Endothelial cell (in vitro differentiated cells): ENCODE results near the gene IL6. TPM values are rescaled to one million over a fixed set of nuclear protein-coding genes. Genes with fewer than 3 reads are reported as not detected.

Experiments
- DNase-seq: peaks from one replicate; pipeline ENCODE4 v3.0.0; 2021; ENCODE audit warnings: low spot score
- H3K27ac Mint-ChIP-seq: one replicate; pipeline ENCODE4 v1.8.0; 2021; ENCODE audit warnings: mixed read lengths, inconsistent platforms; ENCODE audit not compliant: unreplicated experiment
- H3K27me3 Mint-ChIP-seq: one replicate; pipeline ENCODE4 v1.8.0; 2021; ENCODE audit warnings: mild to moderate bottlenecking, moderate library complexity, mixed read lengths, inconsistent platforms; ENCODE audit not compliant: unreplicated experiment
- H3K36me3 Mint-ChIP-seq: one replicate; pipeline ENCODE4 v1.8.0; 2021; ENCODE audit warnings: mild to moderate bottlenecking, low read depth, mixed read lengths, inconsistent platforms; ENCODE audit not compliant: unreplicated experiment
- H3K4me1 Mint-ChIP-seq: one replicate; pipeline ENCODE4 v1.8.0; 2021; ENCODE audit warnings: mild to moderate bottlenecking, mixed read lengths, inconsistent platforms; ENCODE audit not compliant: unreplicated experiment
- H3K4me3 Mint-ChIP-seq: one replicate; pipeline ENCODE4 v1.8.0; 2021; ENCODE audit warnings: mild to moderate bottlenecking, mixed read lengths, inconsistent platforms; ENCODE audit not compliant: unreplicated experiment
- H3K9me3 Mint-ChIP-seq: one replicate; pipeline ENCODE4 v1.8.0; 2021; ENCODE audit warnings: mixed read lengths, inconsistent platforms; ENCODE audit not compliant: unreplicated experiment
- CTCF ChIP-seq: fragments of 200-600 bp; sonication (generic); IDR thresholded peaks from one replicate; pipeline ENCODE4 v1.5.0; 2021; ENCODE audit warnings: antibody characterized with exemption; ENCODE audit not compliant: unreplicated experiment
- total RNA-seq: library from RNA; stranded (reverse); fragmentation: NEBNext Ultra II Directional; extraction: Animal tissue kit (Norgen Biotek cat#: 25700); gene quantifications from one replicate; pipeline ENCODE4 v1.2.1, GENCODE V29; 2021; ENCODE audit not compliant: unreplicated experiment

Gene IL6
- total RNA-seq, 1 donor from 2014 or later, result not detected

GRCh38 chr7:22722536-22723180, 4.3 kb upstream of the IL6 start:
- peaks cover 2% of the 10 kb centered on the region for H3K27me3 Mint-ChIP-seq
- no peaks in the 10 kb centered on the region for H3K9me3 Mint-ChIP-seq
- H3K36me3 Mint-ChIP-seq, result no peaks in the 10 kb centered on the region
- H3K4me3 Mint-ChIP-seq, result no peak overlapping the region
- no peak for DNase-seq
- H3K4me1 Mint-ChIP-seq, result peaks cover 7% of the 10 kb centered on the region
- H3K27ac Mint-ChIP-seq, result no peak overlapping the region
- TF ChIP-seq CTCF, result no peak

- TF ChIP-seq CTCF, result no peak
- Mint-ChIP-seq H3K27ac (no peak overlapping the region), H3K4me1 (peaks cover 7% of the 10 kb centered on the region), H3K36me3 (no peaks in the 10 kb centered on the region), H3K4me3 (no peak overlapping the region), H3K27me3 (peaks cover 2% of the 10 kb centered on the region), H3K9me3 (no peaks in the 10 kb centered on the region)
- DNase-seq, result no peak
Observed at GRCh38 chr7:22723181-22723601, 3.8 kb upstream of the IL6 start.

- peaks cover 7% of the 10 kb centered on the region for H3K4me1 Mint-ChIP-seq
- no peaks in the 10 kb centered on the region for H3K36me3 Mint-ChIP-seq
- no peak for TF ChIP-seq CTCF
- H3K27me3 Mint-ChIP-seq, result peaks cover 2% of the 10 kb centered on the region
- H3K4me3 Mint-ChIP-seq, result no peak overlapping the region
- H3K27ac Mint-ChIP-seq, result no peak overlapping the region
- DNase-seq, result no peak
- H3K9me3 Mint-ChIP-seq, result no peaks in the 10 kb centered on the region
Observed at GRCh38 chr7:22723637-22724036, 3.4 kb upstream of the IL6 start.

GRCh38 chr7:22724861-22725260, 2.1 kb upstream of the IL6 start:
- DNase-seq, result no peak
- H3K36me3 Mint-ChIP-seq, result no peaks in the 10 kb centered on the region
- no peak overlapping the region for H3K4me3 Mint-ChIP-seq
- no peak for TF ChIP-seq CTCF
- H3K4me1 Mint-ChIP-seq, result peaks cover 7% of the 10 kb centered on the region
- no peaks in the 10 kb centered on the region for H3K9me3 Mint-ChIP-seq
- H3K27ac Mint-ChIP-seq, result no peak overlapping the region
- peaks cover 2% of the 10 kb centered on the region for H3K27me3 Mint-ChIP-seq

GRCh38 chr7:22725585-22725984, 1.4 kb upstream of the IL6 start:
- Mint-ChIP-seq H3K9me3 (no peaks in the 10 kb centered on the region), H3K27me3 (peaks cover 2% of the 10 kb centered on the region), H3K27ac (no peak overlapping the region), H3K4me1 (peaks cover 7% of the 10 kb centered on the region), H3K36me3 (no peaks in the 10 kb centered on the region), H3K4me3 (no peak overlapping the region)
- no peak for DNase-seq
- no peak for TF ChIP-seq CTCF
